ENCODE data around the gene DPCD. TPM values are rescaled to one million over a fixed set of nuclear protein-coding genes. Genes with fewer than 3 reads are reported as not detected.

The DPCD gene
- total RNA-seq, 2 experiments from 2014 or later = 4.0 to 5.5 TPM

DNA sequence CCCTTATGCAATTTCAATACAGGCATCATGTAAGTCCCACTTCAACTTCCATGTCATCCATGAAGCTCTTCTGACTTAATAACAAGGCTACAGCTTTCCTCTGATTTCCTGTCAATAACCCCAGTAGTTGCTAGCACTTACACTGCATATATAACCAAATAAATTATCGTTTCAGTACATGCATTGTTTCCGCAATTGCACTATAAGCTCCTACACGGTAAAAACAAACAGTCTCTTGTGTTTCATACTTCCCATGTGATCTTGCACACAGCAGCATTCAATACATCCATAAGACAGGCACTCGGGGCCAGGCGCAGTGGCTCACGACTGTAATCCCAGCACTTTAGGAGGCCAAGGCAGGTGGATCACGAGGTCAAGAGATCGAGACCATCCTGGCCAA is 65.4 kb downstream of the DPCD start:
- POLR2A ChIA-PET = no interaction called here
- Mint-ChIP-seq H3K36me3 (peaks cover 22% of the 10 kb centered on the region), H3K27me3 (no peaks in the 10 kb centered on the region), H3K4me1 (no peaks in the 10 kb centered on the region), H3K27ac (no peak overlapping the region), H3K4me3 (no peak overlapping the region), H3K9me3 (no peaks in the 10 kb centered on the region)
- no peak for ATAC-seq (ENCODE audit: low read depth)
- DNase-seq = no peak

GRCh38 chr10:101655570-101655969 is 67.4 kb downstream of the DPCD start:
- Mint-ChIP-seq H3K4me1 (no peaks in the 10 kb centered on the region), H3K36me3 (peaks cover 21% of the 10 kb centered on the region), H3K9me3 (no peaks in the 10 kb centered on the region), H3K27ac (no peak overlapping the region), H3K27me3 (no peaks in the 10 kb centered on the region), H3K4me3 (no peak overlapping the region)
- ATAC-seq (ENCODE audit: low read depth) (no peak), DNase-seq (no peak)
- POLR2A ChIA-PET = no interaction called here

DNA sequence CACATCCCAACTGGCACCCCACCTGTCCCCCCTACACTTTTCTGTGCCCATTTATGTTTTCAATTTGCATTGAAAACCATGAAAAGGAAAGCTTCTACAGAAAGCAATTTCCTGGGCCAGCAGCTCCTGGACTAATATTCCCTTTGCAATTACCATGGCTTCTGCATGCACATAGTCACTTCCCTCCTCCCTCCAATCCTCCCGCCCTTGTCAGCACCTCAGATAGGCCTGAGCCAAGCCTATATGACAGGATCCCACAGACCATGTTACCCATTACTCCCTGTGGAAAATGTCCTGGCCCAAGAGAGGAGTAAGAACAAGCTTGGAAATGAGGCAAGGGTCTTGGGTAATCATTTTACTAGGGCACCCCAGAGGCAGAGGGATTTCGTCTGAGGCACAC is 68.8 kb downstream of the DPCD start:
- Mint-ChIP-seq H3K4me3 (no peak overlapping the region), H3K9me3 (no peaks in the 10 kb centered on the region), H3K36me3 (peaks cover 21% of the 10 kb centered on the region), H3K27me3 (no peaks in the 10 kb centered on the region), H3K4me1 (peaks cover 2% of the 10 kb centered on the region), H3K27ac (no peak overlapping the region)
- POLR2A ChIA-PET = interaction anchor here (0.7 kb wide), 1 partner anchor 202 kb away, joined by 7 read pairs; no protein-coding TSS in a partner anchor
- no peak for DNase-seq
- ATAC-seq (ENCODE audit: low read depth) = no peak

DNA sequence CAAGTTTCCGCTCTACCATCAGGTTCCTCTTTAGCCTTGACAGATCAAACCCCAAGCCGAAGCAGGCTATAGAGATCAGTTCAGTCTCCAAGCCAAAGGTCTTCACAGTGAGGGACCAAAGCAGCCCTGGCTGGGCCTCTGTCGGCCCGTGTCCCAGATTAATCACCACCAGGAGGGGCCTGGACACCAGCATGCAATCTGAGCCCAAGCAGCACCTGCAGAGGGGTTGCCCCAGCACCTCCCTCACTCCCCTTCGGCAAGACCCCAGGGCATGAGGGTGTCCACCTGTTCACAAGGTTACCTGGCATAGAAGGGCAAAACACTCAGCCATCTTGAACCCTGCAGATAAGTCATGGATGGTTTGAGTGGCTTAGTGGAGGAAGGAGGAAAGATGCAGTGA is 70.9 kb downstream of the DPCD start:
- Mint-ChIP-seq H3K27ac (no peak overlapping the region), H3K4me3 (no peak overlapping the region), H3K4me1 (peaks cover 2% of the 10 kb centered on the region), H3K36me3 (peaks cover 24% of the 10 kb centered on the region), H3K27me3 (no peaks in the 10 kb centered on the region), H3K9me3 (no peaks in the 10 kb centered on the region)
- POLR2A ChIA-PET = no interaction called here
- DNase-seq = no peak
- ATAC-seq (ENCODE audit: low read depth) = no peak

Small RNAs within 50 kb of the gene (microRNA-seq; reads per million reads assigned to microRNA genes)
- gene MIR3158-1 (not detected), gene MIR3158-2 (not detected)

Other genes with a start within 250 kb of the DPCD start
- gene BTRC, start 234.2 kb upstream of the DPCD start, total RNA-seq = 10 to 100 TPM; 13.5 to 15.2 TPM
- 10 to 100 TPM; 34.9 to 37.7 TPM for gene POLL, start 64 bp upstream of the DPCD start, total RNA-seq
- 10 to 100 TPM; 58.9 to 65.7 TPM for gene FBXW4, start 106.8 kb downstream of the DPCD start, total RNA-seq
- not detected for gene FGF8, start 187.8 kb downstream of the DPCD start, total RNA-seq
- 10 to 100 TPM; 29.2 to 30.5 TPM for gene NPM3, start 195.1 kb downstream of the DPCD start, total RNA-seq
- 100 to 1,000 TPM; 207 to 212 TPM for gene OGA, start 230.1 kb downstream of the DPCD start, total RNA-seq

Measured in activated naive CD8-positive, alpha-beta T cell treated with anti-CD3 and anti-CD28 coated beads, Interleukin-2, amount 10 ng/mL, durations not matched to agents 7 days and 5 days (primary cell).